Heart left ventricle (tissue), 13 donors: ENCODE results near the gene SRP68.

Source experiments
- POLR2A ChIP-seq, 2 donors: fragments of 450-650 bp; IDR thresholded peaks; one replicate each; pipeline ENCODE4 v1.6.1; 2017; ENCODE audit warnings: antibody characterized with exemption in 2 of 2, mild to moderate bottlenecking in 2 of 2, moderate library complexity in 2 of 2
- TF ChIP-seq, protein P1 (sequence below), 12 donors: fragments of 200-600 bp; sonication (generic) in 4 of 12; IDR thresholded peaks; one replicate each; pipeline versions ENCODE4 v1.5.0 to v1.8.0; 2018 to 2022; ENCODE audit warnings: antibody characterized with exemption in 12 of 12, mild to moderate bottlenecking in 5 of 12
- donor health status: ischemic (EF 13 %, LVEDD 7.1; RV severe dilation, severe dysfunction).
- donor health status: DM: no; HTN: yes; CAD: no.
- donor health status: DM: no; HTN: no; CAD: no.
- donor health status: ischemic (EF 25% LVEDD 6.9; RV normal size, moderate dysfunction).
- donor health status: ischemic (EF 25% LVEDD 5.7; RV mildly dilated, moderate dysfunction).
- donor health status: ischemic (EF 35%, LVEDD 5.7; RV mildly dilated, moderate dysfunction).
- donor health status: nonischemic (EF 11% LVEDD 7.7; RV severe dilation, severe dysfunction).
- donor health status: DM: yes; HTN: yes; CAD: no.
- donor health status: PGD.
- donor health status: ischemic (EF 29% LVEDD 5.4; RV normal size, mild dysfunction).
- donor health status: nonischemic (EF 23%, LVEDD 6.1; RV moderate dilation, normal function).

DNA sequence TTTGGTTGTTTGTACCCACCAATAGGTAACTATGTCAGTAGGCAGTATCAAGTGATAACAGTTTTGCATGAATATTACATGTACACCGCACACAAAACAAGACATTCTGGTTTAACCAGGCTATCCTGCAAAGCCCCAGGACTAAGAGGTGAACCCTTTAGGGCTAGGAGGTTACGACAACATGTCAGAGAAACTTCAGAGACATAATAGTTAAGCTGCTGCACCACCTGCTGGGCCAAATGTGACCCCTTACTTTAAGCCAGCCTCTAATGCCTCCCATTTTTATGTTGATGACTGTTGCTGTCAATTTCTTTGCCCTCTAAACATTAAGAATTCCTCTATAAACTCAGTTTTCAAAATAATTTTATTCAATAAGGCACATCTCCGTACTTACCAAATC is 15.4 kb downstream of the SRP68 start:
- TF ChIP-seq, protein P1, sequence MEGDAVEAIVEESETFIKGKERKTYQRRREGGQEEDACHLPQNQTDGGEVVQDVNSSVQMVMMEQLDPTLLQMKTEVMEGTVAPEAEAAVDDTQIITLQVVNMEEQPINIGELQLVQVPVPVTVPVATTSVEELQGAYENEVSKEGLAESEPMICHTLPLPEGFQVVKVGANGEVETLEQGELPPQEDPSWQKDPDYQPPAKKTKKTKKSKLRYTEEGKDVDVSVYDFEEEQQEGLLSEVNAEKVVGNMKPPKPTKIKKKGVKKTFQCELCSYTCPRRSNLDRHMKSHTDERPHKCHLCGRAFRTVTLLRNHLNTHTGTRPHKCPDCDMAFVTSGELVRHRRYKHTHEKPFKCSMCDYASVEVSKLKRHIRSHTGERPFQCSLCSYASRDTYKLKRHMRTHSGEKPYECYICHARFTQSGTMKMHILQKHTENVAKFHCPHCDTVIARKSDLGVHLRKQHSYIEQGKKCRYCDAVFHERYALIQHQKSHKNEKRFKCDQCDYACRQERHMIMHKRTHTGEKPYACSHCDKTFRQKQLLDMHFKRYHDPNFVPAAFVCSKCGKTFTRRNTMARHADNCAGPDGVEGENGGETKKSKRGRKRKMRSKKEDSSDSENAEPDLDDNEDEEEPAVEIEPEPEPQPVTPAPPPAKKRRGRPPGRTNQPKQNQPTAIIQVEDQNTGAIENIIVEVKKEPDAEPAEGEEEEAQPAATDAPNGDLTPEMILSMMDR (IDR thresholded peaks at IDR 0.05), result no peak
- no peak for TF ChIP-seq POLR2A (IDR thresholded peaks at IDR 0.05)
